GM12878 (cell line): Measurements from ENCODE around the gene STT3B. TPM values are rescaled to one million over a fixed set of nuclear protein-coding genes. Genes with fewer than 3 reads are reported as not detected.

Source experiments
- ATAC-seq: fragments of 200-7000 bp; cut with Tn5 transposase; 3 replicates; pipeline ENCODE4 v1.9.1; 2020; ENCODE audit warnings: mild to moderate bottlenecking, moderate library complexity
- BruUV-seq: library from RNA; stranded (reverse); fragments of 400-500 nt; replicated peaks from 2 replicates; lab custom pipeline; 2021; lab: Mats Ljungman, UMichigan
- CTCF ChIA-PET: fragments of 300-600 bp; sonication (Branson Sonifier 250); formaldehyde crosslinking; extraction: SDS; loops from one replicate; lab custom pipeline; 2021; ENCODE audit warnings: inconsistent platforms; lab: Yijun Ruan, JAX
- POLR2A ChIA-PET: fragments of 350-600 bp; formaldehyde crosslinking; extraction: SDS; loops from one replicate; lab custom pipeline; 2021; ENCODE audit warnings: inconsistent platforms; lab: Charles Lee
- RAD21 ChIA-PET: fragments of 300-600 bp; sonication (Branson Sonifier 250); formaldehyde crosslinking; loops from one replicate; lab custom pipeline; 2023; ENCODE audit warnings: antibody characterized with exemption; ENCODE audit not compliant: unreplicated experiment; lab: Charles Lee
- SMC1A ChIA-PET: fragments of 300-600 bp; sonication (Branson Sonifier 250); formaldehyde crosslinking; loops from one replicate; lab custom pipeline; 2023; ENCODE audit not compliant: unreplicated experiment, uncharacterized antibody; lab: Charles Lee
- DNase-seq: peaks from one replicate; pipeline ENCODE4 v3.0.0-alpha.2; 2011; ENCODE audit warnings: low read depth, low spot score
- FAIRE-seq: peaks from 3 replicates; lab custom pipeline; 2011; peaks lifted over from hg19 to GRCh38; lab: Jason Lieb, UNC
- H2AFZ ChIP-seq: 2 replicates; pipeline ENCODE4 v1.6.0; 2011; ENCODE audit warnings: low read depth, low read length, control low read depth; ENCODE audit not compliant: control insufficient read depth
- H3K27ac ChIP-seq: 2 replicates; pipeline ENCODE4 v1.5.1; 2011; ENCODE audit warnings: control low read depth; ENCODE audit not compliant: control insufficient read depth, insufficient read depth
- H3K27me3 ChIP-seq, 2 experiments: replicated peaks in 1 of 2; 2 replicates each; pipeline versions ENCODE4 v1.6.0 to v1.6.1; 2011; ENCODE audit warnings: low read length in 1 of 2; ENCODE audit not compliant: control insufficient read depth in 2 of 2, insufficient read depth in 2 of 2
- H3K36me3 ChIP-seq, 2 experiments: 2 replicates each; pipeline ENCODE4 v1.5.1; 2011; ENCODE audit warnings: low read length in 1 of 2; ENCODE audit not compliant: control insufficient read depth in 2 of 2, insufficient read depth in 2 of 2
- H3K4me1 ChIP-seq: 2 replicates; pipeline ENCODE4 v1.6.1; 2011; ENCODE audit warnings: mild to moderate bottlenecking, low read length, moderate library complexity, mixed read lengths; ENCODE audit not compliant: control insufficient read depth, insufficient read depth
- H3K4me2 ChIP-seq: 2 replicates; pipeline ENCODE4 v1.6.0; 2011; ENCODE audit warnings: control low read depth; ENCODE audit not compliant: control insufficient read depth, insufficient read depth
- H3K4me3 ChIP-seq: fragments of 200-600 bp; sonication (generic); 2 replicates; pipeline ENCODE4 v1.5.1; 2016
- H3K79me2 ChIP-seq: 2 replicates; pipeline ENCODE4 v1.6.0; 2011; ENCODE audit warnings: low read length; ENCODE audit not compliant: control insufficient read depth, insufficient read depth
- H3K9ac ChIP-seq: 2 replicates; pipeline ENCODE4 v1.8.0; 2011; ENCODE audit warnings: low read length, control low read depth, mixed read lengths; ENCODE audit not compliant: control insufficient read depth, insufficient read depth
- H3K9me3 ChIP-seq: replicated peaks from 3 replicates; pipeline ENCODE4 v1.5.1; 2011; ENCODE audit warnings: mild to moderate bottlenecking, low read length; ENCODE audit not compliant: control insufficient read depth, insufficient read depth
- H4K20me1 ChIP-seq: 2 replicates; pipeline ENCODE4 v1.6.0; 2011; ENCODE audit not compliant: control insufficient read depth, insufficient read depth
- BHLHE40 ChIP-seq, 2 experiments: fragments of 450-650 bp in 1 of 2; IDR thresholded peaks; 2 replicates each; pipeline ENCODE4 v1.6.1; 2011 to 2017; ENCODE audit warnings: low read depth in 2 of 2, borderline replicate concordance in 1 of 2, improper control_type of control experiment in 1 of 2, low read length in 1 of 2, mild to moderate bottlenecking in 1 of 2
- BRCA1 ChIP-seq: IDR thresholded peaks from 2 replicates; pipeline ENCODE4 v1.6.1; 2011; ENCODE audit warnings: low read depth, low read length, improper control_type of control experiment
- CHD1 ChIP-seq: IDR thresholded peaks from 2 replicates; pipeline ENCODE4 v1.6.1; 2012; ENCODE audit warnings: low read depth, low read length, improper control_type of control experiment
- CUX1 ChIP-seq: IDR thresholded peaks from 2 replicates; pipeline ENCODE4 v1.6.1; 2012; ENCODE audit warnings: improper control_type of control experiment, low read depth, low read length; ENCODE audit not compliant: insufficient replicate concordance
- EED ChIP-seq: sonication (generic); IDR thresholded peaks from 2 replicates; pipeline ENCODE4 v1.6.1; 2016; ENCODE audit warnings: antibody characterized with exemption, low read depth
- NBN ChIP-seq: fragments of 450-650 bp; IDR thresholded peaks from 2 replicates; pipeline ENCODE4 v1.6.1; 2016
- NFIC ChIP-seq: IDR thresholded peaks from 2 replicates; pipeline ENCODE4 v1.6.1; 2012; ENCODE audit warnings: low read depth, mild to moderate bottlenecking, inconsistent platforms, low read length, moderate library complexity
- POLR2AphosphoS2 ChIP-seq: IDR thresholded peaks from 2 replicates; pipeline ENCODE4 v1.6.1; 2011; ENCODE audit warnings: low read depth, mild to moderate bottlenecking, low read length, improper control_type of control experiment, moderate library complexity
- RELA ChIP-seq: fragments of 450-650 bp; IDR thresholded peaks from 2 replicates; pipeline ENCODE4 v1.8.0; 2014; ENCODE audit warnings: borderline replicate concordance; ENCODE audit not compliant: partially characterized antibody
- SIN3A ChIP-seq: IDR thresholded peaks from 2 replicates; pipeline ENCODE4 v1.6.1; 2012; ENCODE audit warnings: low read depth, low read length, improper control_type of control experiment
- SP1 ChIP-seq: IDR thresholded peaks from one replicate; pipeline ENCODE4 v1.6.1; 2011; ENCODE audit warnings: low read depth, low read length
- SRF ChIP-seq, 2 experiments: IDR thresholded peaks; 2 replicates each; pipeline ENCODE4 v1.6.1; 2011; ENCODE audit warnings: low read depth in 2 of 2, low read length in 2 of 2, mild to moderate bottlenecking in 1 of 2, moderate library complexity in 1 of 2
- TBL1XR1 ChIP-seq: IDR thresholded peaks from 2 replicates; pipeline ENCODE4 v1.6.1; 2012; ENCODE audit warnings: low read depth, low read length, improper control_type of control experiment
- TCF7 ChIP-seq: IDR thresholded peaks from 2 replicates; pipeline ENCODE4 v1.6.1; 2014; ENCODE audit warnings: antibody characterized with exemption, borderline replicate concordance
- ZNF24 ChIP-seq: fragments of 450-650 bp; IDR thresholded peaks from 2 replicates; pipeline ENCODE4 v1.6.1; 2017; ENCODE audit warnings: antibody characterized with exemption, mild to moderate bottlenecking
- WGBS: methylation state at CpG from one replicate; pipeline ENCODE4 v1.1.6; 2016; ENCODE audit warnings: low lambda C conversion rate; ENCODE audit not compliant: insufficient replicate concordance, insufficient coverage; ENCODE audit errors: missing lambda C conversion rate; 5-methylcytosine and 5-hydroxymethylcytosine counted together
- in situ Hi-C: fragments of 300-500 bp; cut with MboI; formaldehyde crosslinking; loops from 9 replicates; pipeline ENCODE4 v1.14.3; 2018; ENCODE audit warnings: mixed read lengths
- intact Hi-C: fragments of 100-400 bp; cut with micrococcal nuclease; formaldehyde crosslinking; loops from one replicate; pipeline ENCODE4 v1.14.2; 2022; ENCODE audit not compliant: unreplicated experiment
- polyA plus RNA-seq, 11 experiments: library from polyadenylated mRNA; depleted of rRNA in 4 of 11; unstranded in 6 of 11; stranded (reverse) in 5 of 11; fragments of >200 nt; fragmentation: Nextera tagmentation in 4 of 11; fragmentation: Illumina TruSeq in 1 of 11; extraction: Ambion mirVana in 4 of 11; extraction: Trizol in 1 of 11; gene quantifications; 1 replicate in 1 of 11; 2 replicates in 10 of 11; pipeline versions ENCODE4 v1.2.1 to v1.2.3, GENCODE V29; 2011 to 2016; ENCODE audit warnings: inconsistent platforms in 2 of 11, missing spikeins in 2 of 11, low read depth in 1 of 11
- total RNA-seq, 4 experiments: library from RNA; depleted of rRNA in 3 of 4; stranded (reverse); fragments of >200 nt in 3 of 4; fragmentation: Illumina TruSeq in 1 of 4; extraction: Trizol in 1 of 4; gene quantifications; 2 replicates each; pipeline versions ENCODE4 v1.2.1 to v1.2.3, GENCODE V29; 2013 to 2021
- TF ChIP-seq, protein P1 (sequence below): IDR thresholded peaks from 2 replicates; pipeline ENCODE4 v1.6.1; 2012; ENCODE audit warnings: mild to moderate bottlenecking, low read depth, low read length

STT3B gene
- total and polyA plus RNA-seq, 10 of the 15 experiments (the other 5 are each of a cell fraction or from before 2014, with no cell fraction given), result 19.9 to 208 (median 79.6) TPM

- TF ChIP-seq NFIC, result no peak
- no peak for TF ChIP-seq BHLHE40 (IDR thresholded peaks at IDR 0.05; ENCODE audit: borderline replicate concordance in 1 of 2, low read depth in 2 of 2, low read length in 1 of 2)
- TF ChIP-seq EED, result no peak
- TF ChIP-seq, protein P1, sequence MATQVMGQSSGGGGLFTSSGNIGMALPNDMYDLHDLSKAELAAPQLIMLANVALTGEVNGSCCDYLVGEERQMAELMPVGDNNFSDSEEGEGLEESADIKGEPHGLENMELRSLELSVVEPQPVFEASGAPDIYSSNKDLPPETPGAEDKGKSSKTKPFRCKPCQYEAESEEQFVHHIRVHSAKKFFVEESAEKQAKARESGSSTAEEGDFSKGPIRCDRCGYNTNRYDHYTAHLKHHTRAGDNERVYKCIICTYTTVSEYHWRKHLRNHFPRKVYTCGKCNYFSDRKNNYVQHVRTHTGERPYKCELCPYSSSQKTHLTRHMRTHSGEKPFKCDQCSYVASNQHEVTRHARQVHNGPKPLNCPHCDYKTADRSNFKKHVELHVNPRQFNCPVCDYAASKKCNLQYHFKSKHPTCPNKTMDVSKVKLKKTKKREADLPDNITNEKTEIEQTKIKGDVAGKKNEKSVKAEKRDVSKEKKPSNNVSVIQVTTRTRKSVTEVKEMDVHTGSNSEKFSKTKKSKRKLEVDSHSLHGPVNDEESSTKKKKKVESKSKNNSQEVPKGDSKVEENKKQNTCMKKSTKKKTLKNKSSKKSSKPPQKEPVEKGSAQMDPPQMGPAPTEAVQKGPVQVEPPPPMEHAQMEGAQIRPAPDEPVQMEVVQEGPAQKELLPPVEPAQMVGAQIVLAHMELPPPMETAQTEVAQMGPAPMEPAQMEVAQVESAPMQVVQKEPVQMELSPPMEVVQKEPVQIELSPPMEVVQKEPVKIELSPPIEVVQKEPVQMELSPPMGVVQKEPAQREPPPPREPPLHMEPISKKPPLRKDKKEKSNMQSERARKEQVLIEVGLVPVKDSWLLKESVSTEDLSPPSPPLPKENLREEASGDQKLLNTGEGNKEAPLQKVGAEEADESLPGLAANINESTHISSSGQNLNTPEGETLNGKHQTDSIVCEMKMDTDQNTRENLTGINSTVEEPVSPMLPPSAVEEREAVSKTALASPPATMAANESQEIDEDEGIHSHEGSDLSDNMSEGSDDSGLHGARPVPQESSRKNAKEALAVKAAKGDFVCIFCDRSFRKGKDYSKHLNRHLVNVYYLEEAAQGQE, result no peak
- TF ChIP-seq ZNF24, result no peak
- no peak for TF ChIP-seq CHD1
- no peak for TF ChIP-seq TBL1XR1
- TF ChIP-seq SRF (IDR thresholded peaks at IDR 0.05; ENCODE audit: low read depth in 2 of 2, low read length in 2 of 2), result no peak
- TF ChIP-seq SP1, result no peak
- TF ChIP-seq SIN3A, result no peak
- TF ChIP-seq RELA, result no peak
- no peak for TF ChIP-seq TCF7
- TF ChIP-seq POLR2AphosphoS2, result no peak
- TF ChIP-seq BRCA1, result no peak
- TF ChIP-seq CUX1, result no peak
- TF ChIP-seq NBN, result no peak
- ChIA-PET RAD21 (interaction anchor here (1.0 to 1.8 kb wide), 2 partner anchors 31 to 39 kb away, joined by 4 to 5 read pairs; partner anchors contain the start of gene STT3B), CTCF (interaction anchor here (0.6 kb wide), 1 partner anchor 960 kb away, joined by 5 read pairs; no protein-coding TSS in a partner anchor), POLR2A (no interaction called here), SMC1A (interaction anchor here (1.0 to 2.9 kb wide), 3 partner anchors 8 to 37 kb away, joined by 3 to 17 read pairs (median 3); no protein-coding TSS in a partner anchor)
- DNase-seq (no peak), ATAC-seq (no peak), FAIRE-seq (no peak)
- H3K36me3 ChIP-seq, result no peaks in the 10 kb centered on the region
- BruUV-seq, result no TSS peak
- H3K9me3 ChIP-seq, result no peaks in the 10 kb centered on the region; the same call in 1 of the 3 replicates
- H3K4me3 ChIP-seq, result no peak overlapping the region
- in situ Hi-C loops (no loop called here), intact Hi-C loops (no loop called here)
- no peak overlapping the region for H3K4me2 ChIP-seq
- WGBS, result 43% methylated on average over 1 of the region's 1 CpG
- no peak overlapping the region for H3K9ac ChIP-seq
- peaks cover 14% of the 10 kb centered on the region for H3K4me1 ChIP-seq
- peaks cover 95% of the 10 kb centered on the region for H3K79me2 ChIP-seq
- H4K20me1 ChIP-seq, result peaks cover 11% of the 10 kb centered on the region; the same call in 1 of the 2 replicates
- no peak overlapping the region for H2AFZ ChIP-seq
- no peaks in the 10 kb centered on the region for H3K27me3 ChIP-seq
- no peak overlapping the region for H3K27ac ChIP-seq
Observed at GRCh38 chr3:31571325-31571724, 38.6 kb downstream of the STT3B start.
